ENCODE measurements around the gene DNAJB6.

DNA sequence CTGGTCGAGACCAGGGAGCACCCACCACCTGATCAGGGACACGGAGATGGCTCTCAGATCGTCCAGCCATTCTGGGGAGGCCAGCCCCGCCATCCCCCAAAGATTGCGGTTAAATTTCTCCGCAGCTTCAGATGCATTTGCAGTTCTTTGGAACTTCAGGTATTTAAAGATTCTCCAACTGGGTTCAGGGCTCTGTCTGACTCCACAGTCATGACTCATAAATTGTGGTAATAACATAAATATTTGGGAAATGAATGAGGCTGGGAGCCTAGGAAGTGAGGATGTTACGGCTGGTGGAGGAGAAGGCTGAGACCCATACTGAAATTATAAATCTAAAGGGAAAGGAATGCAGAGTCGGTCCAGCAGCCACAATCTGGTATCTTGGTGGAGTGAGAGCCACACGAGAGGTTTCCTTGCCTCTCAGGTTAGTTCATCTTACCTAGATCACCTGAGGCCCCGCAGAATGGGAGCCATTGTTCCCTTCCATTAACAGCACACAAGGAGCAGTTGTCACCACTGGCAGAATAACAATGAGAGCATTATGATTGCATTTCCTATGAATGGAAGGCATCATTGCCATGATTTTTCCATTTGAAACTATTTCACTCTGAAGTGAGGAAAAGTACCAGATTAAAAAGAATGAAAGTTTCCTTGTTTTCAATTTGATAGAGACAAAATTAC lies 26.7 kb upstream of the DNAJB6 start:
- no peak for TF ChIP-seq POLR2A (IDR thresholded peaks at IDR 0.05)
- TF ChIP-seq, protein P1, sequence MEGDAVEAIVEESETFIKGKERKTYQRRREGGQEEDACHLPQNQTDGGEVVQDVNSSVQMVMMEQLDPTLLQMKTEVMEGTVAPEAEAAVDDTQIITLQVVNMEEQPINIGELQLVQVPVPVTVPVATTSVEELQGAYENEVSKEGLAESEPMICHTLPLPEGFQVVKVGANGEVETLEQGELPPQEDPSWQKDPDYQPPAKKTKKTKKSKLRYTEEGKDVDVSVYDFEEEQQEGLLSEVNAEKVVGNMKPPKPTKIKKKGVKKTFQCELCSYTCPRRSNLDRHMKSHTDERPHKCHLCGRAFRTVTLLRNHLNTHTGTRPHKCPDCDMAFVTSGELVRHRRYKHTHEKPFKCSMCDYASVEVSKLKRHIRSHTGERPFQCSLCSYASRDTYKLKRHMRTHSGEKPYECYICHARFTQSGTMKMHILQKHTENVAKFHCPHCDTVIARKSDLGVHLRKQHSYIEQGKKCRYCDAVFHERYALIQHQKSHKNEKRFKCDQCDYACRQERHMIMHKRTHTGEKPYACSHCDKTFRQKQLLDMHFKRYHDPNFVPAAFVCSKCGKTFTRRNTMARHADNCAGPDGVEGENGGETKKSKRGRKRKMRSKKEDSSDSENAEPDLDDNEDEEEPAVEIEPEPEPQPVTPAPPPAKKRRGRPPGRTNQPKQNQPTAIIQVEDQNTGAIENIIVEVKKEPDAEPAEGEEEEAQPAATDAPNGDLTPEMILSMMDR (IDR thresholded peaks at IDR 0.05) = no peak
